Activated CD8-positive, alpha-beta T cell treated with anti-CD3 and anti-CD28 coated beads for 36 hours (primary cell): Measurements from ENCODE around the gene HEATR5A. TPM values are rescaled to one million over a fixed set of nuclear protein-coding genes. Genes with fewer than 3 reads are reported as not detected.
"Not testable (repeated sequence)": the region's sequence is repeated elsewhere in the genome, so short reads cannot be mapped to it uniquely, and the experiment has no call there.

Experiments used
- ATAC-seq: fragments of 200-7000 bp; cut with Tn5 transposase; one replicate; pipeline ENCODE4 v1.10.0; 2021; ENCODE audit warnings: mild to moderate bottlenecking, moderate library complexity
- CTCF ChIA-PET: fragments of 350-600 bp; sonication (Branson Sonifier 250); formaldehyde crosslinking; loops from one replicate; lab custom pipeline; 2021; ENCODE audit warnings: antibody characterized with exemption; lab: Charles Lee
- POLR2A ChIA-PET: fragments of 350-600 bp; sonication (Branson Sonifier 250); formaldehyde crosslinking; loops from one replicate; lab custom pipeline; 2021; ENCODE audit warnings: antibody characterized with exemption; lab: Charles Lee
- DNase-seq: peaks from one replicate; pipeline ENCODE4 v3.0.0-alpha.2; 2020
- H3K27ac Mint-ChIP-seq: one replicate; pipeline ENCODE4 v1.8.0; 2021; ENCODE audit warnings: mild to moderate bottlenecking, mixed read lengths
- H3K27me3 Mint-ChIP-seq: one replicate; pipeline ENCODE4 v1.8.0; 2021; ENCODE audit warnings: mixed read lengths
- H3K36me3 Mint-ChIP-seq: one replicate; pipeline ENCODE4 v1.8.0; 2021; ENCODE audit warnings: low read depth, mixed read lengths
- H3K4me1 Mint-ChIP-seq: one replicate; pipeline ENCODE4 v1.8.0; 2021; ENCODE audit warnings: low read depth, mixed read lengths
- H3K4me3 Mint-ChIP-seq: one replicate; pipeline ENCODE4 v1.8.0; 2021; ENCODE audit warnings: mild to moderate bottlenecking, moderate library complexity, mixed read lengths
- H3K9me3 Mint-ChIP-seq: one replicate; pipeline ENCODE4 v1.8.0; 2021; ENCODE audit warnings: mixed read lengths
- CTCF ChIP-seq: fragments of 200-600 bp; IDR thresholded peaks from one replicate; pipeline ENCODE4 v1.8.0; 2022; ENCODE audit warnings: antibody characterized with exemption, mild to moderate bottlenecking
- intact Hi-C: fragments of 100-400 bp; cut with micrococcal nuclease; formaldehyde crosslinking; loops from one replicate; pipeline ENCODE4 v1.10.0; 2022
- total RNA-seq, 2 experiments: library from RNA; stranded (reverse); gene quantifications; one replicate each; pipeline ENCODE4 v1.2.3, GENCODE V29; 2021

HEATR5A gene
- total RNA-seq, 2 experiments from 2014 or later: 12.7 to 15.7 TPM

- TF ChIP-seq CTCF: no peak
- Mint-ChIP-seq H3K9me3 (no peaks in the 10 kb centered on the region), H3K27me3 (no peaks in the 10 kb centered on the region), H3K4me3 (no peak overlapping the region), H3K4me1 (no peaks in the 10 kb centered on the region), H3K36me3 (peaks cover 3% of the 10 kb centered on the region), H3K27ac (no peak overlapping the region)
- DNase-seq (no peak), ATAC-seq (no peak)
- intact Hi-C loops: no loop called here
- POLR2A ChIA-PET: no interaction called here
- CTCF ChIA-PET: interaction anchor here (1.0 kb wide), 1 partner anchor 14 kb away, joined by 3 read pairs; no protein-coding TSS in a partner anchor
These were observed 56.8 kb downstream of the HEATR5A start for GRCh38 chr14:31363331-31364073.

- Mint-ChIP-seq H3K4me3 (no peak overlapping the region), H3K27me3 (no peaks in the 10 kb centered on the region), H3K27ac (no peak overlapping the region), H3K36me3 (peaks cover 3% of the 10 kb centered on the region), H3K4me1 (no peaks in the 10 kb centered on the region), H3K9me3 (no peaks in the 10 kb centered on the region)
- ChIA-PET POLR2A (no interaction called here), CTCF (interaction anchor here (1.0 kb wide), 1 partner anchor 15 kb away, joined by 3 read pairs; no protein-coding TSS in a partner anchor)
- intact Hi-C loops: no loop called here
- ATAC-seq: no peak
- DNase-seq: no peak
- TF ChIP-seq CTCF: no peak
These were observed 57.6 kb downstream of the HEATR5A start for GRCh38 chr14:31362746-31363145.

- CTCF ChIA-PET, H3K9me3 Mint-ChIP-seq, H3K4me3 Mint-ChIP-seq, H3K27me3 Mint-ChIP-seq, DNase-seq, intact Hi-C loops, ATAC-seq, H3K27ac Mint-ChIP-seq, POLR2A ChIA-PET, H3K4me1 Mint-ChIP-seq, H3K36me3 Mint-ChIP-seq: not testable (repeated sequence)
These were observed 58.6 kb downstream of the HEATR5A start for GRCh38 chr14:31361761-31362160.

GRCh38 chr14:31360919-31361662 is 59.3 kb downstream of the HEATR5A start:
- no peaks in the 10 kb centered on the region for H3K4me1 Mint-ChIP-seq
- DNase-seq (no peak), ATAC-seq (no peak)
- H3K27me3 Mint-ChIP-seq: no peaks in the 10 kb centered on the region
- POLR2A ChIA-PET: no interaction called here
- no peaks in the 10 kb centered on the region for H3K9me3 Mint-ChIP-seq
- intact Hi-C loops: no loop called here
- CTCF ChIA-PET: interaction anchor here (0.9 kb wide), 1 partner anchor 381 kb away, joined by 3 read pairs; no protein-coding TSS in a partner anchor
- H3K36me3 Mint-ChIP-seq: peaks cover 3% of the 10 kb centered on the region
- TF ChIP-seq CTCF: no peak
- H3K4me3 Mint-ChIP-seq: no peak overlapping the region
- no peak overlapping the region for H3K27ac Mint-ChIP-seq

GRCh38 chr14:31357279-31357678 is 63.1 kb downstream of the HEATR5A start:
- no peak for ATAC-seq
- H3K4me1 Mint-ChIP-seq: peaks cover 3% of the 10 kb centered on the region
- no peaks in the 10 kb centered on the region for H3K9me3 Mint-ChIP-seq
- CTCF ChIA-PET: interaction anchor here (1.1 kb wide), 1 partner anchor 259 kb away, joined by 3 read pairs; no protein-coding TSS in a partner anchor
- H3K4me3 Mint-ChIP-seq: no peak overlapping the region
- POLR2A ChIA-PET: interaction anchor here (0.6 kb wide), 1 partner anchor 177 kb away, joined by 3 read pairs; no protein-coding TSS in a partner anchor
- H3K27me3 Mint-ChIP-seq: no peaks in the 10 kb centered on the region
- DNase-seq: no peak
- no peak overlapping the region for H3K27ac Mint-ChIP-seq
- TF ChIP-seq CTCF: no peak
- H3K36me3 Mint-ChIP-seq: peaks cover 3% of the 10 kb centered on the region
- intact Hi-C loops: loop anchor here (10.0 kb wide), 2 partner anchors 152 to 232 kb away; partner anchors contain the start of gene HECTD1
